HG02763 (cell line): Measurements from ENCODE around the gene TXNRD1.
"Not testable (repeated sequence)": the region's sequence is repeated elsewhere in the genome, so short reads cannot be mapped to it uniquely, and the experiment has no call there.

Experiments
- ATAC-seq: cut with Tn5 transposase; IDR thresholded peaks from one replicate; pipeline ENCODE4 v1.9.1; 2021; ENCODE audit warnings: mild to moderate bottlenecking, moderate library complexity; ENCODE audit not compliant: unreplicated experiment

TXNRD1 gene

GRCh38 chr12:104394086-104394485, 178.5 kb downstream of the TXNRD1 start:
- not testable (repeated sequence) for ATAC-seq
